HG03095 (cell line): ENCODE measurements around the gene SHC1.
A peak's percentile ranks its signal among the peaks of the same experiment; 100 is the strongest.

Experiments used
- ATAC-seq: cut with Tn5 transposase; IDR thresholded peaks from one replicate; pipeline ENCODE4 v1.9.1; 2021; ENCODE audit warnings: moderate library complexity; ENCODE audit not compliant: unreplicated experiment

SHC1 gene

DNA sequence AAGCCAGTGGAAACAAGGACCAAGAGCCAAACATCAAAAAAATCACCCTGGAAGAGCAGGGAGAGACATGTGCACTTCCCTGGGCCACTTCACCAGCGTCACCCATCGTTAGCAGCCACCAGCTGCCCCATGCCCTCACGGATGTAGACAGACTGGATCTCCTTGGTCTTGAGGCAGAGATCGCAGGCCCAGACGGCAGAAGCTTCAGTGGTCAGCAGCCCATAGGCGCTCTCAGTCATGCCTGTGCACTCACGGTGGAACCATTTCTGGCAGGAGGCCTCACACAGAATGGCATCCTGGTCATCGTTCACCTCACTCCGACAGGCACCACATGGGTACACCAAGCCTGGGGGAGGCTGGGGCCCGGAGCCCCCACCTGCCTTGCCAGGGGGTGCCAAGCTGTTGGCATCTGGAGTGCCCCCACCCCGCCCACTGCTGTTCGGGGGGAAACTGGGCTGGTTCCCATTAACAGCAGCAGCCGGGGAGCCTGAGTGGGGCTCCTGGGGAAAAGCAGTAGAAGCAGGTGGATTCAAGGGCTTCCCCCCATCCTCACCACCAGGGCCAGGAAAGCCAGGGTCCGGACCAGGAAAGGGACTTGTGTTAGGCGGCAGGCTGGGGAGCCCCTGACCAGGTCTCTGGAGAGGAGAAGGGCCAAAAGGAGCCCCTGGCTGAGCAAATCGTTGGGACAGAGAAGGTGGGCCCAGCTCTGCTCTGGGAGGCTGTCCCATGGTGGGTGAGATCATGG is 11.7 kb downstream of the SHC1 start:
- no peak for ATAC-seq

DNA sequence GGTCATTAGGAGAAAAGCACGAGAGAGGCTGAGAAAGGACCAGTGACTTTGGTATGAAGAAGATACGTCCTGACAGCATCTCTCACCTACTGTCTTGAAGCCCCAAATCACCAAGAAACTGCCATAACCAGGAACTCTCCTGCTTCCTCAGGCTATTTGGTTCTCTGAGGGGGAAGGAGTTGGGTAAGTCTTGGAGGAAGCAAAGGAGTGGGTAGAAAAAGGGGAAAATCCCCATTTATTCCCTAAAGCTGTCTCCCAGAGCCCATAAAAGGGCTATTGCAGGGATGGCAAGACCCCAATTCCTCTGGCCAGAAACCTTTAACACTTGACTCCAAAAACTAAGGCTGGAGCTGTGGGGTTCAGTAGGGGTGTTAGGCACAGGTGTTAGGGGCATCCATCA is 12.5 kb downstream of the SHC1 start:
- no peak for ATAC-seq

DNA sequence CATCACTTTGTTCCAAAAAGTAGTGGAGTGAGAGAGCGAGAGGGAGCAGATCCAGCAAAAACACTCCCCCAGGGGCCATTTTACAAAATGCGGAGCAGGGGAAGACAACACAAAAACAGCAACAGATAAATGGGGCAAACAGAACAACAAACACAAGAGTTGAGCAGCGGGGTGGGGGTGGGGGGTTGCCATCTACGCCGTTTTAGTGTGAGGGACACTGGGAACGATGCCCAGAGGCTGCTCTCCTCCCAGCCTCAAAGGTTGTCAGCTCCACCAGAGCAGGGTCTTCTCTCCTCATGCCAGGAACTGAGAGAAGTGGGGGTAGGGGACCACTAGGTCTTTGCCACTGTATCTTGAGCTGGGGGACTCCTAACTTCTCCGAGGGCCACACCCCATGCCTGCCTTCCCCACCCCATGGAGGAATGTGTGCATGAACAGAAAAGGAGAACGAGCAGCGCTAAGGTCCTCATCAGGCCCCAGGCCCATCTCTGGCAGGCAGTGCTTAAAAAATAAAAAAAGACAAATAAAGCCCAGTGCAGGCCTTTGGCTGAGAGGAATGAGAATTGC is 13.4 kb downstream of the SHC1 start:
- no peak for ATAC-seq

DNA sequence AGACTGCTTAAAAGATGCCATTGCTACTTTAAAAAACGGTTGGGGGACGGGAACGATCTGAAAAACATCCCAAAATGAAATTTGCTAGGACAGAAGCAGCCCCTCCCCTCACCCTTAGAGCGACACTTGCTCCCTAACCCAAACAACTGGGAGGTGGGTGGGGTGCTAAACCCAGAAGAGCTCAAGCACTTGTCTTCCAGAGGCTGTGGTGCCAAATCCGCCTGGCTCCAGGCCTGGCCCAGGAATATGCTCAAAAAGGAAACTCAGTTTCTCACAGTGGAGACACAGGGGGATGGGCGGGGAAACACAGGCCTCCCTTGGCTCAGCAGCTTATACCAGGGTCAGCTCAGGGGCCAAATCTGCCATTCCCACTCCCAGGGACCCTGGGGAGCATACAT is 14.0 kb downstream of the SHC1 start:
- no peak for ATAC-seq

- peak; percentile 43 for ATAC-seq
Observed at GRCh38 chr1:154955718-154956543, 14.6 kb downstream of the SHC1 start, which contains the start of gene PBXIP1. Gene PBXIP1, minus strand, starts transcription at chr1:154956099. Its CDS starts 2,378 bp downstream, at chr1:154953721.

GRCh38 chr1:154955039-154955717 is 15.4 kb downstream of the SHC1 start:
- ATAC-seq: peak; percentile 56

- no peak for ATAC-seq
Observed at GRCh38 chr1:154954541-154954940, 16.0 kb downstream of the SHC1 start.

- no peak for ATAC-seq
Observed at GRCh38 chr1:154953611-154954038, 16.9 kb downstream of the SHC1 start.

GRCh38 chr1:154952664-154953063 is 17.9 kb downstream of the SHC1 start:
- ATAC-seq: no peak

DNA sequence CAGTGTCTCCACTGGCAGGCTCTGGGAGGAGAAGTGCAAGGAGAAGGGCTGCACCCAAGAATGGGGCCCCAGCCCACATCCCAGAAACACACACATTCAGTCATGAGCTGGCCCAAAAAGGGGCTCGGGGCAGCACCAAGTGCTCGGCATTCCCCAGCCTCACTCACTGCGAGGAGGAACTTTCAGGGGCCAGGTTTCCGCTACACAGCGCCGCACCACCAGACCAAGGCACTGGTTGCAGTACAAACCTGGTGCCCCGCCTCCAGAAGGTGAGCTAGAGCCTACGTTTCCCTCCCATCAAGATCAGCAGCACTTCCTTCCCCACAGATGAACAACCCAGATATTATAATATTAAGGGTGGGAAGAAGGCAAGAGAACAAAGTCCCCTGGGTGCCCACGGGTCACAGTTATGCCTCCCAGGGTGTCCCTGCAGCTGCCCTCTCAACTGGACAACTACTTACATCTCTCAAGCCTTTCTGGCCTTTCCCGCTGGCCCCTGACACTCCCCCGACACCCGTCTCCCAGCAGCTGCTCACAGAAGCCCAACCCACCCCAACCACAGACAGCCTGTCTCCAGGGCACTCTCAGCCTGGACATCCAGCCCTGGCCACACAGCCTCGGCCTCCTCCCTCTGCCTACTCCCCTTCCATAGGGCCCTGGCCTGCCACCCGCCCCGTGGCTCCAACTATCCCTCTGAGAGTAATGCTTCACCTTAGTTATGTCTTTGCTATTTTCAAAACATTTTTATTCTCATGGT is 18.5 kb downstream of the SHC1 start:
- no peak for ATAC-seq

GRCh38 chr1:154948079-154948478 is 22.5 kb downstream of the SHC1 start:
- ATAC-seq: no peak

DNA sequence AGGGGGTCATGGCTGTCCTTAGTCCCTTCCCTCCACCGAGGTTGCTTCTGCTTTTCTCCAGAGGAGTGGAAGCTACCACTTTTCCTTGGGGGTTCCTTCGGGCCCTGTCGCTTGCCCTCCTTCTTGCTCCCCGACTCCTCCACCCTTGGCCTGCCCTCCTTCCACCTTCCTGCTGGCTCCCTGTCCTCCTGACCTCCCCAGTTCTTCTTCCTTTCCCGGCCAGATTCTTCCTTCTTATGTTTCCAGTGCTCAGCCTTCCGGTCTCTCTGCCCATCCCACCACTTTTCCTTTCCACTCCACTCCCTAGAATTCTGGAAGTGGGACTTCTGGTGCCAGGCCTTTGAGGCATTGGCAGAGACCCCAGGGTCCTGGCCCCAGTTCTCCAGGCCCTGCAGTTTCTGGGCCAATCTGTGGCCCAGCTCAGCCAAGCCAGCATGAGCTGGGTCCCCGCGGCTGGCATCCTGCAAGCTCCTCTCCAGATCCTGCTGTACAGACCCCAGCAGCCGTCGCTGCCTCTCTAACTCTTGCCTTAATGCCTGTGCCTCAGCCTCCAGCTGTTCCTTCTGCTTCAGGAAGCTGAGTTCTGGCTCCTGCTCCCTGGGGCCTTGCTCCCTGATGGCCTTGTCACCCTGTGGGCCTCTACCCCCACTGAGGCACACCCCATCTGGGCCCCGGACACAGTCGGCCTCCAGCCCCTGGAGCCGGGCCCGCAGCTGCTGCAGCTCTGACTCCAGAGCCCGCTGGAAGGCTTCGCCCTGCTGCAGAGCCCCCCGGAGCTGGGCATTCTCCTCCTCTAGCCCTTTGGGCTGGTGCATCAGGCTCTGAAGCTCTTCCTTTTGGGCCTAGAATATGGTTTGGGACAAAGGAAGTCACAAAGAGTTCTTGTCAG is 24.3 kb downstream of the SHC1 start:
- no peak for ATAC-seq

GRCh38 chr1:154945160-154945961 is 25.2 kb downstream of the SHC1 start:
- ATAC-seq: no peak

- ATAC-seq: no peak
Observed at GRCh38 chr1:154944401-154945159, 26.0 kb downstream of the SHC1 start.

DNA sequence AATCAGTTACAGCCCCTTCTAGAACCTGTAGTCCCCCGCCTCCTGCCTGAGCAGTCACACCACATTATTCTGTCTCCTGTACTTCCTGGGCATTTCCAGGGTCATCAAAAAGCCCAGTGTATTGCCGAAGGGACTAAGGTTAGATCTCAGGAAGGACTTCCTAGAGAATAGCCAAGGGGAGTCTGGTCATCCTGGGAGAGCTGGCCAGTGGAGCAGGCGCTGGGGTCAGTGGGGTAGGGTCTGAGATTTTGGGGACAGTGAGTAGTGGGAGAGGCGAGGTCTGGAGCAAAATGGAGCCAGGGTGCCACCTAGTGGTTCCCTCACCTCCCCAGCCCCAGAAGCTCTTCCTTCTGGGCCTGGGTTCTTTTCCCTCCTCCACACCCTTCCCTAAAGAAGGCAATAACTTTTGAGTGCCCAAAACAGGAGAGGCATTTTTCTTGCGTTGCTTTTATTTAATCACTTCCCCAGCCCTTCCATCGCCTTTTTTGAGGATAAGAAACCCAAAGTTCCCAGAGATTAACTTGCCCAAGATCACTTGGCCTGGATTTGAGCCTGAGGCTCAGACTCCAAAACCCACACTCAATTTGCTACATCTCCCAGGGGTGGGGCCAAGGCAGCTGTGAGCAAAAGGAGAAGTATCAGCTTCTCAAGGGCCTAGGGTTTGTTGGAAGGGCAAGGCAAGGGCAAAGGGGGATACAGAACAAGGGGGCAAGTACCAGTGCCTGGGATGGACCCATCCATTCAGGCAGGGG is 26.7 kb downstream of the SHC1 start:
- ATAC-seq: no peak

- ATAC-seq: no peak
Observed at GRCh38 chr1:154941333-154942013, 29.1 kb downstream of the SHC1 start.
